Lung (tissue), 12 donors: ENCODE results near the gene CAMSAP2. TPM values are rescaled to one million over a fixed set of nuclear protein-coding genes. Genes with fewer than 3 reads are reported as not detected.
"Not testable (repeated sequence)": the region's sequence is repeated elsewhere in the genome, so short reads cannot be mapped to it uniquely, and the experiment has no call there.

Experiments
- ATAC-seq: fragments of 200-7000 bp; cut with Tn5 transposase; one replicate; pipeline ENCODE4 v1.9.1; 2020; ENCODE audit warnings: moderate number of reproducible peaks; ENCODE audit not compliant: insufficient read depth, low FRiP score
- DNase-seq, 3 donors: peaks; one replicate each; pipeline ENCODE4 v3.0.0-alpha.2; 2013 to 2017
- H3K27ac ChIP-seq, 2 donors: one replicate each; pipeline ENCODE4 v1.5.1; 2013; ENCODE audit warnings: mild to moderate bottlenecking in 2 of 2, moderate library complexity in 2 of 2, control low read depth in 1 of 2, inconsistent platforms in 1 of 2, low read depth in 1 of 2, low read length in 1 of 2
- H3K27me3 ChIP-seq, 3 donors: one replicate each; pipeline ENCODE4 v1.5.1; 2013; ENCODE audit warnings: low read length in 2 of 3; ENCODE audit not compliant: control insufficient read depth in 3 of 3, insufficient read depth in 3 of 3
- H3K36me3 ChIP-seq, 4 donors: one replicate each; pipeline ENCODE4 v1.5.1; 2013; ENCODE audit warnings: low read length in 4 of 4, mild to moderate bottlenecking in 1 of 4, moderate library complexity in 1 of 4; ENCODE audit not compliant: control insufficient read depth in 4 of 4, insufficient read depth in 4 of 4
- H3K4me1 ChIP-seq, 5 donors: one replicate each; pipeline ENCODE4 v1.5.1; 2013; ENCODE audit warnings: low read length in 5 of 5, mild to moderate bottlenecking in 2 of 5, moderate library complexity in 1 of 5; ENCODE audit not compliant: control insufficient read depth in 5 of 5, insufficient read depth in 5 of 5
- H3K4me3 ChIP-seq: one replicate; pipeline ENCODE4 v1.5.1; 2013; ENCODE audit warnings: mild to moderate bottlenecking, control low read depth, moderate library complexity
- H3K9ac ChIP-seq, 2 donors: one replicate each; pipeline ENCODE4 v1.5.1; 2013; ENCODE audit warnings: low read length in 2 of 2, control low read depth in 1 of 2; ENCODE audit not compliant: insufficient read depth in 1 of 2
- H3K9me3 ChIP-seq, 4 donors: one replicate each; pipeline ENCODE4 v1.5.1; 2013; ENCODE audit warnings: low read length in 3 of 4, mild to moderate bottlenecking in 1 of 4, moderate library complexity in 1 of 4; ENCODE audit not compliant: control insufficient read depth in 4 of 4, insufficient read depth in 3 of 4
- WGBS, 2 donors: extraction: QIAGEN DNeasy Blood & Tissue Kit; methylation state at CpG; one replicate each; pipeline ENCODE4 v1.1.7; 2013; 5-methylcytosine and 5-hydroxymethylcytosine counted together
- polyA plus RNA-seq, 2 donors: library from polyadenylated mRNA; stranded (reverse); fragments of 200-250 nt; gene quantifications; one replicate each; pipeline ENCODE4 v1.2.1, GENCODE V29; 2013
- total RNA-seq, 2 donors: library from RNA; depleted of rRNA in 1 of 2; stranded (reverse); fragments of >200 nt in 1 of 2; gene quantifications; one replicate each; pipeline ENCODE4 v1.2.1, GENCODE V29; 2014 to 2021
- TF ChIP-seq, protein P1 (sequence below): IDR thresholded peaks from 2 replicates; pipeline ENCODE4 v1.5.1; 2012; ENCODE audit warnings: mild to moderate bottlenecking; ENCODE audit errors: control extremely low read depth, extremely low read depth
- donor health status: control.
- donor health status: control.
- donor health status: Bipolar disorder and iron deficiency.
- donor health status: healthy.
- donor health status: DM: yes; HTN: yes; CAD: no.

Gene CAMSAP2
- total and polyA plus RNA-seq, 4 donors: 8.0 to 51.8 (median 16.6) TPM

DNA sequence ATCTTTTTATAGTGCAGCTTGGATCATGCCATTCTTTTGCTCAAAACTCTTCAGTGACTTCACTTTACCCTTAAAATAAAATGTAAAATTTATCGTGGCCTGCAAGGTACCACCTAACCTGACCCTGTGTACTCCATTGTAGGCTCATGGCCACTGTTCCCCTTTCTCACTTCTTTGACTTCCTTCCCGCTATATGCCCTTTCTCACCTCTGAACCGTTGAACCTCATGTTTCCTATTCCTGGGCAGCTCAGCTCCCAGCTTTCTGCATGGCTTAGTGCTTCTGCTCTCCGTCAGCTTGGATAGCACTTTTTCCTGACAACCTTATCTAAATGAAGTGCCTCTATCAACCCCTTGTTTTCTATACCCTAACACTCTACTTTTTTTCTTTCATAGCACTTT lies 73.0 kb downstream of the CAMSAP2 start:
- Histone ChIP-seq H3K27ac (no peak overlapping the region), H3K36me3 (peaks cover 6 to 20% (median 7%) of the 10 kb centered on the region in 4 donors), H3K9ac (no peak overlapping the region), H3K4me3 (no peak overlapping the region), H3K27me3 (no peaks in the 10 kb centered on the region), H3K9me3 (no peaks in the 10 kb centered on the region), H3K4me1 (peaks cover 0 to 9% (median 0%) of the 10 kb centered on the region in 5 donors)
- 69% methylated on average over 4 of the region's 4 CpGs for WGBS, 2 donors
- TF ChIP-seq, protein P1, sequence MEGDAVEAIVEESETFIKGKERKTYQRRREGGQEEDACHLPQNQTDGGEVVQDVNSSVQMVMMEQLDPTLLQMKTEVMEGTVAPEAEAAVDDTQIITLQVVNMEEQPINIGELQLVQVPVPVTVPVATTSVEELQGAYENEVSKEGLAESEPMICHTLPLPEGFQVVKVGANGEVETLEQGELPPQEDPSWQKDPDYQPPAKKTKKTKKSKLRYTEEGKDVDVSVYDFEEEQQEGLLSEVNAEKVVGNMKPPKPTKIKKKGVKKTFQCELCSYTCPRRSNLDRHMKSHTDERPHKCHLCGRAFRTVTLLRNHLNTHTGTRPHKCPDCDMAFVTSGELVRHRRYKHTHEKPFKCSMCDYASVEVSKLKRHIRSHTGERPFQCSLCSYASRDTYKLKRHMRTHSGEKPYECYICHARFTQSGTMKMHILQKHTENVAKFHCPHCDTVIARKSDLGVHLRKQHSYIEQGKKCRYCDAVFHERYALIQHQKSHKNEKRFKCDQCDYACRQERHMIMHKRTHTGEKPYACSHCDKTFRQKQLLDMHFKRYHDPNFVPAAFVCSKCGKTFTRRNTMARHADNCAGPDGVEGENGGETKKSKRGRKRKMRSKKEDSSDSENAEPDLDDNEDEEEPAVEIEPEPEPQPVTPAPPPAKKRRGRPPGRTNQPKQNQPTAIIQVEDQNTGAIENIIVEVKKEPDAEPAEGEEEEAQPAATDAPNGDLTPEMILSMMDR: no peak
- no peak for ATAC-seq
- DNase-seq: no peak

GRCh38 chr1:200816624-200817224 lies 78.0 kb downstream of the CAMSAP2 start:
- not testable (repeated sequence) for H3K27ac ChIP-seq, ATAC-seq, H3K36me3 ChIP-seq, H3K9ac ChIP-seq, H3K4me1 ChIP-seq, H3K9me3 ChIP-seq, DNase-seq, H3K4me3 ChIP-seq, H3K27me3 ChIP-seq
- 91 to 96% methylated on average over 24 to 26 of the region's 26 CpGs for WGBS, 2 donors

GRCh38 chr1:200818248-200818647 lies 79.6 kb downstream of the CAMSAP2 start:
- WGBS, 2 donors: 83 to 91% methylated on average over 1 of the region's 1 CpG
- Histone ChIP-seq H3K27ac (no peak overlapping the region), H3K36me3 (peaks cover 0 to 6% (median 3%) of the 10 kb centered on the region in 4 donors), H3K4me1 (peaks cover 0 to 2% (median 0%) of the 10 kb centered on the region in 5 donors), H3K27me3 (no peaks in the 10 kb centered on the region), H3K4me3 (no peak overlapping the region), H3K9me3 (no peaks in the 10 kb centered on the region), H3K9ac (no peak overlapping the region)
- ATAC-seq (no peak), DNase-seq (no peak)
- TF ChIP-seq, protein P1: no peak

DNA sequence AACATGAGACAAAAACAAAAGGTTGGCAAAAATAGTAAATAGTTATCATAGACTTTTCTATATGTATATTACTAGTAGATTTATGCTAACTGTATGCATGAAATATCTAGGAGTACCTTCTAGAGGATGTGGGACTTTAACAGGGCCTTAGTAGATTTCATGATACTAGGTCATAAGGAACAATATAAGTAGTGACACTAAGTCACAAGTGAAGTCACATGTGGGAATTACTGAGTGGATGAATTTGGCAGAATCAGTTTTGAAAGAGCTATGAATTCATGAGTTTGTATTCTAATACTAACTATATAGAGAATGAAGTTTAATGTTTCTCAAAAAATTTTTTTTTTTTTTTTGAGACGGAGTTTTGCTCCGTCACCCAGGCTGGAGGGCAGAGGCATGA lies 81.0 kb downstream of the CAMSAP2 start:
- WGBS, 2 donors: 100% methylated on average over 2 of the region's 2 CpGs

More for the DNA sequence above, 81.0 kb downstream of the CAMSAP2 start:
- Histone ChIP-seq H3K4me1 (peaks cover 0 to 2% (median 0%) of the 10 kb centered on the region in 5 donors), H3K4me3 (no peak overlapping the region), H3K36me3 (peaks cover 0 to 6% (median 3%) of the 10 kb centered on the region in 4 donors), H3K9me3 (no peaks in the 10 kb centered on the region), H3K9ac (no peak overlapping the region), H3K27me3 (no peaks in the 10 kb centered on the region), H3K27ac (no peak overlapping the region)
- DNase-seq (no peak), ATAC-seq (no peak)
- TF ChIP-seq, protein P1: no peak
